Skin epidermis (tissue), 12 donors: ENCODE data around the gene CMIP.
"Not testable (repeated sequence)": the region's sequence is repeated elsewhere in the genome, so short reads cannot be mapped to it uniquely, and the experiment has no call there.

Experiments
- H3K27ac ChIP-seq, 21 experiments: fragments of 200-600 bp; sonication (generic) in 11 of 21; one replicate each; pipeline ENCODE4 v1.5.0; 2020; ENCODE audit warnings: mild to moderate bottlenecking in 3 of 21, inconsistent platforms in 2 of 21, moderate library complexity in 2 of 21
- H3K4me3 ChIP-seq, 7 experiments: fragments of 200-600 bp; sonication (generic) in 2 of 7; one replicate each; pipeline ENCODE4 v1.5.0; 2020; ENCODE audit warnings: inconsistent platforms in 2 of 7, mild to moderate bottlenecking in 2 of 7, moderate library complexity in 1 of 7

The CMIP gene

DNA sequence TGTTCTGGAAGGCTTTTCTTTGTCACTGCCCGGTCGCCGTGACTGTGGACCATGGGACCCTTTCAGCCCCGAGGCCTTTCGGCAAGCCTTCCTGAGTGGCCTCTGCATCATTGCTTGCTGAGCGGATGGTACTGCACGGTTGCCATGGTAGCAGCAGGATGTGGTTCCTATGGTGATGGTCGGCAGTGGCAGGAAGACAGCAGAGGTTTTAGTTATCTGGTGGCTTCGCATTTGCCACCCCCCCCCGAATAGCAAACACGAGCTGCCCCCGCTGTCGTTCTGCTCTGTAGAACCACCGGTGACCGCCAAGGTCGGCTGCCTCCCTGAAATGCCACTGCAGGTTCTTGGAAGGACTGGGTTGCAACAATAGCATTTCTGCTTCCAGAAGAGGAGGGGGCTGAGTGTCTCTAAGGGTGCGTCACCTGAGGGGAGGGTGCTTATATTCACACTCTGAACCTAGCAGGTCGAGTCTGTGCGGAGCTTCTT, 76.6 kb downstream of the CMIP start:
- H3K27ac ChIP-seq = peak overlapping the region in 13 of 21 experiments; percentile 36 to 90 (median 58)
- no peak overlapping the region for H3K4me3 ChIP-seq

DNA sequence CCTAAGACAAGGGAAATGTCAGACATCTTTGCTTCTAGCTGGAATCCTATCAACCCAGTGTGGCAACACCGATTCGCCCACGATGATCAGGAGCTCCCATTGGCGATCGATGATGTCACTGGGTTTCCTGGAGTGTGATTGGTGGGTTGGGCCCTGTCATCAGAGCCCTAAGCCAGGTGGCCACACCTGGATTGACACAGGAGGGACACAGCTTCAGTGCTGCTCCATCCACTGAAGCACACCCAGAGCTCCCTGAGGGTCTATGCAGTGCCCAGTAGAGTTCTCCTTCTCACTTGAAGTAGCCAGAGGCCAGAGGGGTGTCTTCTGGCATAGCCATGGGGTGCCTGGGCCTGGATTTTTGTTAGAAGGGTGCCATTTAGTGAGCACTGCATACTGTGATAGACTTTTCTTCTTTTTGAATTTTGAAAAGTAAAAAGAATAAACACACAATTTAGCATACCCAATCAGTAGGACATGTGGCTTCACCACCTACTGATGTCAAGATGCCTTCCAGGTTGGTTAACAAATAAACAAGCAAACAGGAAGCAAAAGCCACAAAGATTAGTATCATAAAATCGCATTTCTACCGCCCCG, 77.6 kb downstream of the CMIP start:
- no peak overlapping the region for H3K4me3 ChIP-seq

DNA sequence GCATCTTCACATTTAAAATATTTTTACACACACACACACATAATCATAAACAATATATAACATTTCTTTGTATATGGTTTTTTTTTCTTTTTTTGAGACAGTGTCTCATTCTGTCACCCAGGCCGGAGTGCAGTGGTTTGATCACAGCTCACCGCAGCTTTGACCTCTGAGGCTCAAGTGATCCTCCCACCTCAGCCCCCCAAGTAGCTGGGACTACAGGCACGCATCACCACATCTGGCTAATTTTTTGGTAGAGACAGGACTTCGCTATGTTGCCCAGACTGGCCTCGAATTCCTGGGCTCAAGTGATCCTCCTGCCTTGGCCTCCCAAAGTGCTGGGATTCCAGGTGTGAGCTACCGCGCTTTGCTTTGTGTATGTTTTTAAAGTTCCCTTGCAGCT, 78.2 kb downstream of the CMIP start:
- not testable (repeated sequence) for H3K4me3 ChIP-seq
- peak overlapping the region in 18 of 21 experiments; percentile 26 to 90 (median 72) for H3K27ac ChIP-seq

More for the DNA sequence above, 77.6 kb downstream of the CMIP start:
- peak overlapping the region in 16 of 21 experiments; percentile 13 to 90 (median 60) for H3K27ac ChIP-seq

DNA sequence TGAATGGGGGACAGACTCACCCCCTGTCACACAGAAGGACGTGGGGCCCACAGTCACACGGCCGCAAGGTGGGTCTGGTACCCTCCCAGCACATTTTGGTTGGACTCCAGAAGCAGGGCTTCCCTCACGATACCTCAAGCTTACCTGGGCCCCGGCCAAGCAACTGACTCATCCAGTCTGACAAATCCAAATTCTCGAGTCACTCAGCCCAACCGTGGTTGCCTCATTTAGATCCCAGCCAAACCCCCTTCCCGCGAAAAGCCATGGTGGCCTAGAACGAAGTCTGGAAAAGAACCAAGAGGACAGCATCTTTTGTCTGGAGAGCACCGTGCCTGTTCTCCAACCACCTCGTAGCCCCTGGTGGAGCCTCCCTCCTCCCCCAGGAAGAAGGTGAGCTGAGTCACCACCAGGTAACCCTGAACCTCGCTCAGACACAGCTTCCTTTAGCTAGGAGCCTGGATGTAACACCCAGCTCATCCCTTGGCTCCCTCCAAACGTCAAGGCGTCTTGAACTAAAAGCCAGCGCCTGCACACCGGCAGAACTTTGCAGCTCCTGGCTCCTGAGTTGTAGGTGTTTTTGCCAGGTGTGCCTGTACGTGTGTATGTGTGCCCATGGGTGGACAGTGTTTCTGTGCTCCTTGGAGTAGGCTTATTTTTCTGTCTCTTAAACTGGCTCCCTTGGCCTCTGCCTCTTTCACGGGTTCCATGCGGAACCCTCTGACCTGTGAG, 78.9 kb downstream of the CMIP start:
- H3K27ac ChIP-seq = peak overlapping the region in 20 of 21 experiments; percentile 26 to 90 (median 72)
- no peak overlapping the region for H3K4me3 ChIP-seq

DNA sequence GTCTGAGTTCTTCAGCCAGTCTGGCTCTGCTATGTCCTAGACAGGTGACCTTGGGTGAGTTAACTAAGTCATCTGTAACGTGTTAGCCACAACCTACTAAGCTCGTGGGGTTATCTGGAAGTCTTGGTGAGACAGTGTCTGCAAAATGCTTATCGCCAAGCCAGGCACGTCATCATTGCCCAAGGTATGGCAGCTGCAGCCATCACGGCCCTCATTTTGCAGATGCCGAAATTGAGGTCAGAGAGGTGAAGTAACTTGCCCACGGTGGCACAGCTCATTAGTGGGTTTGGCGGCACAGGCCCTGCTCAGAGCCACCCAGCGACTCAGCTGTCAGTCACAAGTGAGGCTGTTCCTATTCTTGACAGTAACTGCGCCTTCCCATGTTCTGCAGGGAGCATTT, 79.8 kb downstream of the CMIP start:
- Histone ChIP-seq H3K4me3 (no peak overlapping the region), H3K27ac (peak overlapping the region in 18 of 21 experiments; percentile 33 to 90 (median 72))

DNA sequence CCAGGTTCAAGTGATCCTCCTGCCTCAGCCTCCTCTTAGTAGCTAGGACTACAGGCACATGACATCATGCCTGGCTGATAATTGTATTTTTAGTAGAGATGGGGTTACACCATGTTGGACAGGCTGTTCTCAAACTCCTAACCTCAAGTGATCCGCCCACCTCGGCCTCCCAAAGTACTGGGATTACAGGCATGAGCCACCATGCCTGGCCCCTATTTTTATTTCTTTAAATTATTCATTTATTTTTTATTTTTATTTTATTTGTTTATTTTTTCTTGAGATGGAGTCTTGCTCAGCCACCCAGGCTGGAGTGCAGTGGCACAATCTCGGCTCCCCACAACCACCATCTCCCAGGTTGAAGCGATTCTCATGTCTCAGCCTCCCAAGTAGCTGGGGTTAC, 80.3 kb downstream of the CMIP start:
- H3K27ac ChIP-seq = peak overlapping the region in 14 of 21 experiments; percentile 18 to 90 (median 54)
- H3K4me3 ChIP-seq = not testable (repeated sequence)

DNA sequence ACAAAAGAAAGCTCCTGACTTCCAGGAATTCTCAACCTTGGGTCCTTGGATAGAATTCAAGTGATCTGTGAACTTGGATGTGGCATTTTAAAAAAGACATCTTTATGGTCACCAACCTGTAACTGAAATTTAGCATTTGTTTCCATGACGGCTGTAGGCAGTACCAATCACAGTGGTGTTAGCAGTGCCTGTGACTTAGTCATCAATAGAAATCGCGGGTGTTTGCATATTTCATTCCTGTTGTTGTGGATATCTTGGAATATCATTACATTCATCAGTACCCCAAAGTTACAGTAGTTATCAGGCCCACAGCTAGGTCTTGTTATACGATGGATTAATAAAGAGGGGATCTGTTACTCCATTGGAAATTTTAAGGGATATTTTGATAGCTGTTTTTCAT, 81.6 kb downstream of the CMIP start:
- peak overlapping the region in 20 of 21 experiments; percentile 39 to 93 (median 86) for H3K27ac ChIP-seq
- H3K4me3 ChIP-seq = no peak overlapping the region

DNA sequence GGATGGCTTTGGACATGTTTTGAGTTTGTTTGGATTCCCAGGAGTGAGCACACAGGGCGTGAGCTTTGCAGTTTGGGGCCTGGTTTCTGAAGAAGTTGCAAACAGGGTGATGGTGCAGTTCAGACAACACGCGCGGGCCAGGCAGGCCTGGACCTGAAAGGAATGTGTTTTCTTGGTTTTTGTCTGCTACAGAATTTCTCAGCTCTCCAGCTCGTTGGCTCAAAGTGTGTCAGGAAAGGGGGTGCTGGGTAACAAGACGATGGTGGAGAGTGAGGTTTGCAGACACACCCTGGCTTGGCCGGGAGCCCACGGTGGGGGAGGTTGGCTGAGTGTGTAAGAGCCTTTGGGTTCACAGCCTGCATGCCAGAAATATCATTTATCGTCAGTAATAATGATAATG, 82.3 kb downstream of the CMIP start:
- Histone ChIP-seq H3K4me3 (no peak overlapping the region), H3K27ac (peak overlapping the region; percentile 39 to 93 (median 86))

DNA sequence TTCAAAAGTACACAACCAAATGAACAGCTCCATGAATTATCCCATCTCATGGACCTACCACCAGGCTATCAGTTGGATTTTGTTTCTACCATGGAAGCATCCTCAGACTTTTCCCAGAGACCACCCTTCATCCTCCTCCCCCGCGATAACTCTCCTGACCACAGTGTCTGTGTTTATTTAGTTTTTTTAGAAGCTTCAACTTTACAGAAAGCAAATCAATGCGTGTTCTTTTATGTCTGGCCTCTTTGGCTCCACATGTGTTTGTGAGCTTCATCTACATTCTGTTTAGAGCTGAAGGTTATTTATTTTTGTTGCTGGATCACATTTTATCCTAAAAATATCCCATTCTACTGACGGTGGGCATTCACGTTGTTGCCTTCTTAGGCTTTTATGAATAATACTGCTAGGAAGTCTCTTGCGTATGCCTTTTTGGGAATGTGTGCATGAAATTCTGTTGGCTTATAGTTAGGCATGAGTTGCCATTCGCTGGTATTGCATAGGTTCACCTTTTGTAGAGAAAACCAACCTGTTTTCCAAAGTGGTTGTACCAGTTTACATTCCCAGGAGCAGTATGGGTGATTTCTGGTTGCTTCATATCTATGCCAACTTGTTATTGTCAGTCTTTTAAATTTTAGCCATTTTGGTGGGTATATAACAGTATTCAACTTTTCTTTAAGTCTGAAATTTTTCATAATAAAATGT, 83.0 kb downstream of the CMIP start:
- Histone ChIP-seq H3K27ac (peak overlapping the region in 20 of 21 experiments; percentile 39 to 93 (median 86)), H3K4me3 (no peak overlapping the region)

DNA sequence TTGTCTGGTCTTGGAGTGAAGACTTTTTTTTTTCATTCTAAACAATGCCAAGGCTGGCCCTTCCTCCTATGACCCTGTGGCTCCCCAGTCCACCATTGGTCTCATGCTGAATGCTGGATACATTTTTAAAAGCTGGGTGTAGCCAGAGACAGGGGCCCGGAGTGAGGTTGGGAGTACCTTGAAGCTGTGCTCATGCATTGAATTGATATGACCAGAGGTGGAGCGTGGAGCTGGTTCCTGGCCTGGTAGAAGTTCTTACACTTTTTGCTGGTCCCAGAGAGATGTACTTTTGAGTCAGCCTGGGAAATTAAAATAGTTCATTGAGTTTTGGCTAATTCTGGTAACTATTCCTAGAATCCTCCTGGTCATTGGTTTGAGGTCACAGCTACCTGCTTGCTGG, 83.6 kb downstream of the CMIP start:
- Histone ChIP-seq H3K27ac (peak overlapping the region in 10 of 21 experiments; percentile 14 to 93 (median 86)), H3K4me3 (no peak overlapping the region)

DNA sequence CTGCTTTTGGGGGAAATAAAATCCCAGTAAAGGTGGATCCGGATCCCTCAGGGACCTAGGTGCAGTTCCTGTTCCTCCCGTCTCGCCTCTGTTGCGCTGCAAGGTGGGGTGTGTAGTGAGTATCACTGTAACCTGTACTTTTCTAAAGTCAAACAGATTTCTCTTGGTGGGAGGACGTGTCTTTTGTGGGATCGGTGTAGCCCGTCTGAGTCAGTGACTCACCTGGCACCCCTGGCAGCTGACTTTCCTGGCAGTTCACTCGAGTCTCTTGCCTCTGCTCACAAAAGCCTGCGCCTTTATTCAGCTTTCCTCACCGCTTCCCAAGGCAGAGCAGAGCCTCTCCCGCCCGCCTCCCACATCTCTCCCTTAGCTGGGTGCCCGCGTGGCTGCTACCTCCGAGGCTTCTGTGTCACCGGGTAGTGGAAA, 85.7 kb downstream of the CMIP start:
- Histone ChIP-seq H3K27ac (peak overlapping the region in 20 of 21 experiments; percentile 50 to 88 (median 77)), H3K4me3 (no peak overlapping the region)

DNA sequence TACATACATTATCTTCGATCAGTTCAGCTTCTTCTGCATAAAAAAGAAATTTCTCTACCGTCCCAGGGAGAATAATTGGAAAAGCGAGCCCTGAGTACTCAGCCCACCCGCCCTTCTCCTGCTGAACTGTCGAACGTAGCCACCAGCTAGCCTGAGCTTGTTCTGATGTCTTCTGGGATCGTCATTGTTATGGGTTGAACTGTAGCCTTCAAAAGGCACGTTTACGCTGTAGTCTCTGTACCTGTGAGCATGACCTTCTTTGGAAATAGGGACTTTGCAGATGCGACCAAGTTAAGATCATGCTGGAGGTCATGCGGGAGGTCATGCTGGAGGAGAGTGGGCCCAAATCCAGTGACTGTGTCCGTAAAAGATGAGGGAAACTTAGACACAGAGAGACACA, 86.2 kb downstream of the CMIP start:
- Histone ChIP-seq H3K4me3 (no peak overlapping the region), H3K27ac (peak overlapping the region in 20 of 21 experiments; percentile 50 to 88 (median 77))

DNA sequence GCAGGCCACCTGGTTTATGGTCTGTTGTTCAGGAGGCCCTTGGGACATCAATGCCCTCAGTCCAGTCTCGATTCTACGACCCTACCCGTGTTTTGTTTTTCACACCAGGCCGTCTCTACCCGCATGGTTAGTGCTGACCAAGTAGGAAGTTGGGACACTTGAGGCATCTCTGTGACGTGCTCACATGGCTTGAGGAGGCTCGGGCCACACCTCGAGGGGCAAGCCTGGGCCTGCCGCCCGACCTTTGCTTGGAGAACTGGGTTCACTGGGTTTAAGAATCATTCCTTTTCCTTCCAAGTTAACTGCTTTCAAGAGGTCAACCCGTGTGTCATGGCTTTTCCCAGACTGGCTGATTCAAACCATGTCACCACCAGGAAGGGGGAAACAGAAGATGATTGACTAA, 86.8 kb downstream of the CMIP start:
- H3K4me3 ChIP-seq = no peak overlapping the region
- peak overlapping the region in 20 of 21 experiments; percentile 50 to 88 (median 77) for H3K27ac ChIP-seq

DNA sequence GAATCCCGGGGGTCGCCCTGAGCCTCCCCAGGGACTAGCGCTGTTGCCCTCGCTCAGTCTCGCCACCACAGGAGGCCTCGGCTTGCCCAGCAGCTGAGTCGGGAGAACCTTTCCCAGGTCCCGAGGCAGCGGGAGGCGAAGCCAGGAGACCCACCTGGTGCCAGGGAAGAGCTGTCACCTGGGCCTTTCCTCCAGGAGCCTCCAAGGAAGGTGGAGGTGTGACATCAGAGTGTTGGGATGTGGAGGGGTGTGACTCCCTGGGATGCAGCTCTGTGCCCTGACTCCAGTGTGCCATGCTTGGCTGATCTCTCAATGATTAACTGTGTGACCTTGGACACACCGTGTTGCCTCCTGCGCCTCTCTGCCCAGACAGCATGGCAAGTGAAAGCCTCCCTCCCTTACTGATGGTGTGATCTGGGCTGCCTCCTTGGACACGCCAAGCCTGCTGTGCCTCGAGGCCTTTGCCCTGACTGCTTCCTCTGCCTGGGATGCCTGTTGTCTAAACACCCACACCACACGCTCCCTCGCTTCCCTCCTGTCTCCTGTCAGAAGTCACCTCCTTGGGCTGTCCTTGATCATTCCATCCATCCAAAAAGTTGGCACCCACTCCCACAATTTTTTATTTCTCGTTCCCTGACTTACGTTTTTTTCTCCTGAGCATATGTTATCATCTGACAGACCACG, 88.0 kb downstream of the CMIP start:
- H3K4me3 ChIP-seq = no peak overlapping the region
- H3K27ac ChIP-seq = peak overlapping the region in 12 of 21 experiments; percentile 12 to 86 (median 38)

DNA sequence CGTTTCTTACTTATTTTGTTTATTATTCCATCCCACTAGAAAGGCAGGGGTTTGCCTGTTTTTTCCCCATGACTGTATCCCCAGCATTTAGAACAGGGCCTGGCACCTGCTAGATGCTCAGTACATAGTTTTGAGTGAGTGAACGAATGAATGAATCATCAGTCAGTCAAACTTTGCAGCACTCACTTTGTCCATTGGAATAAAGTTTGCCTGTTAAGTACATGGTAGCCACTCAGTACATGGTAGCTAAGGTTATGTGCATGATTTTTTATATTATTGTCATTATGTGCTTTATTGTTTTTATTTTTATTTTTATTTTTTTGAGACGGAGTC, 88.5 kb downstream of the CMIP start:
- H3K4me3 ChIP-seq = no peak overlapping the region
- peak overlapping the region in 4 of 21 experiments; percentile 16 to 81 (median 50) for H3K27ac ChIP-seq

DNA sequence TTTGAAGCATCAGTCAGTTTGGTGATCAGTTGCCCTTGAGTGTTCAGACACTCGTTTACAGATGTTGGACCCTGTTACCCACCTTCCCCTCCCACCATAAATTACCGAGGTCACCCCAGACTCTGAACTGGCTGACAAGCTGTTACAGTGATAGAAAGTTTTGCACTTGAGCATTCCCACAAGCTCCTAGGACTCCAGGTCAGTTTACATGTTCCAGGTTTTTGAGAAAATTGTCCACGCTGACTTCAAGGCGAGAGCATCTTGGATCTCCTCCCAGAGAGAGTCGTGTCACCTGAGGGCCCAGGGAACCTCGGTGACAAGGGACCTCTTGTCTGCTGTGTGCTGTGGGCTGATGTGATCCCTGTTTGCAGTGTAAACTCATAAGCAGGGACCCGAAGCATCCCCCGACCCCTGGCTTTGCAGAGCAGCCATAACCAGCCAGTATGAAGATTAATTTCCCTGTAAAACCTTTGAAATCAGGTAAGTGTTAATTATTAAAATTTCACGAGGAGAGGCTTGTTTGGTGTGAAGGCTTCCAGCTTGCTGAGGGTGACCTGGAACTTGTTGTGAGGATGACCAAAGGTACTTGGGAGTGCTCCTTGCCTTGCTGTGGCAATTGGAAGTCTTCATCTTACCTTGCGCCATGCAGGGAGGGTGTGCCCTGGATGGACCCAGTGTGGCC, 91.2 kb downstream of the CMIP start:
- H3K4me3 ChIP-seq = no peak overlapping the region
- no peak overlapping the region for H3K27ac ChIP-seq

DNA sequence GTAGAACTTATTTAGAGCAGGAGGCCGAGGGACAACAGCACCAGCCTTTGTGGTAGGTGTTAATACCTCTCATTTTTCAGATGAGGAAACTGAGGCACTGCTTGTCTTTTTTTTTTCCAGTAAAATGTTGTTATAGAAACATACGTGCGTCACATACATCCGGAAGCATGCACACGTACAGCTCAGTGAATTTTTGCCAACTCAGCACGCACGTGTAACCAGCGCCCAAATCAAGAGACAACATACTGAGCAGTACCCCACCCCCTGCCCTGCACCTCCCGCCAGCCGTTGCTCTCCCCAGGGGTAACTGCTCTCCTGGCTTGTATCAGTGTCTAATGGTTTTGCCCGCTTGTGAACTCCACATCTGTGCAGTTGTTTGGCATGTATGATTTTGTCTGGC, 92.0 kb downstream of the CMIP start:
- Histone ChIP-seq H3K27ac (no peak overlapping the region), H3K4me3 (no peak overlapping the region)

DNA sequence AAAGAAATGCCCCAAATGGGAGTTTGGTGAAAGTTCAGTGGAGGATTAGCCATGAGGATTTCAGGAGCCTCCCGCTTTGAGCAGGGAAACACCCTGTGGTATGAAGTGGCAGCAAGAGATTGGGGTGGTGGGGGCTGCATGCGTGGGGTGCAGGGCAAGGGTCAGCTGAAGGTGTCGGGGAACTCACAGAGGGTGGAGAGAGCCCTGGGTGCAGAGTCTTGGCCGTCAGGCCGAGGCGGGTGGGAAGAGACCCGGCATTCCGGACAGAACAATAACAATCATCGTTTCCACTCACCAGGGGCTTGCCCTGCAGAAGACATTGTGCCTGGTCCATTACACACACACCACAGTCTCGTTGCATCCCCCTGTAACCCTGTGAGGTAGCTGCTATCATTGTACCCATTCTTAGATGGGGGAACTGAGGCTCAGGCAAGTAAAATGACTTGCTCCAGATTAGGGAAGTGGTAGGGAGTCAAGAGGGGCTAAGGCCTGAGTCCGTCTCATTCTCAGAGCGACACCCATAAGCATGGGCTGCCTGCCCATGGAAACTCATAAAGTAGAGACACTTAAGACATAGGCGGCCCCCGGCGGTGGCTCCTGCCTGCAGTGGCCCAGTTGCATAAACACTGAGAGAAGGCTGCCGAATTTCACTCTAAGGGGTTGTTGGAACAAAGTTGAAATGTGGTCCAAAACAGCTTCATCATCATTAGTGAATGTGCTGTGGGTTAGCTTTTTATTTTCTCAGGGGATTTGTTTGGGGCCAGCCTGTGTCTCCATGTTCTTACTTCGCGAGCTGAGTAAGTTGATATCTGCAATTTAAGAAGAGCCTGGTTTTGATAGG, 93.3 kb downstream of the CMIP start:
- Histone ChIP-seq H3K4me3 (no peak overlapping the region), H3K27ac (peak overlapping the region in 5 of 21 experiments; percentile 3 to 74 (median 8))
